ENCODE measurements around the gene RSPH1.
"Not testable (repeated sequence)": the region's sequence is repeated elsewhere in the genome, so short reads cannot be mapped to it uniquely, and the experiment has no call there.

Gene RSPH1

DNA sequence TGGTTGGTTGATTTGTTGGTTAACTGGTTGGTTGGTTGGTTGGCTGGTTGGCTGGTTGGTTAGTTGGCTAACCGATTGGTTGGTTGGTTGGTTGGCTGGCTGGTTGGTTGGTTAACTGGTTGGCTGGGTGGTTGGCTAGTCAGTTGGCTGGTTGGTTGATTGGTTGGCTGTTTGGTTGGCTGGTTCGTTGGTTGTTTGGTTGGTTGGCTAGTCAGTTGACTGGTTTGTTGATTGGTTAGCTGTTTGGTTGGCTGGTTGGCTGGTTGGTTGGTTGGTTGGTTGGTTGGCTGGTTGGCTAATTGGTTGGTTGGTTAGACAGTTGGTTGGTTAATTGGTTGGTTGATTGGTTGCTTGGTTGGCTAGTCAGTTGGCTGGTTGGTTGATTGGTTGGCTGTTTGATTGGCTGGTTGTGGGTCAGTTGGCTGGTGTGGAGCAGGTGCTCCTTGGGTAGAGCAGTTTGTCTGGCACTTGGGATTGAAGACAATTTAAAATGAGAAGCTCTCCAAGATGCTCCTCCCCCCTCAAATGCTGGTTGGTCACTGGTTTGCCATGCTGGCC lies 6.9 kb downstream of the RSPH1 start:
- no peak for DNase-seq (ENCODE audit: low read depth, low spot score)

DNA sequence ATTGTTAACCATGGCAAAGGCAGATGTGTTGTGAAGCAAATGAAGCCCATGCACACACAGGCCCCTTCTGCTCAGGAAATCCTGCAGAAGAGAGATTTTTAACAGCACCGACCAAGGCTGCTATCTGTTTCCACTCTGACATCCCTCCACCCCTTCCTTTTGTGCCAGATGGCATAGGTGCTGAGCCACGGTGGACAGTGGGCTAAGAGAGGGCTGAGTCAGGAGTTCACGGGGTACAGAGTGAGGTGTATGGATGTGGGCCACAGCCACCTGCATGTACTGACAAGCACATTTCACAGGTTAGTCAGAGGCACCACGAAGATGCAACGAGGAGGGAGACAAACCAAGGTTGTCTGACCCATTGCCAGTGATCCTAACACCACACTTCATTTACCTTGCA lies 9.5 kb downstream of the RSPH1 start:
- no peak for DNase-seq (ENCODE audit: low read depth, low spot score)

DNA sequence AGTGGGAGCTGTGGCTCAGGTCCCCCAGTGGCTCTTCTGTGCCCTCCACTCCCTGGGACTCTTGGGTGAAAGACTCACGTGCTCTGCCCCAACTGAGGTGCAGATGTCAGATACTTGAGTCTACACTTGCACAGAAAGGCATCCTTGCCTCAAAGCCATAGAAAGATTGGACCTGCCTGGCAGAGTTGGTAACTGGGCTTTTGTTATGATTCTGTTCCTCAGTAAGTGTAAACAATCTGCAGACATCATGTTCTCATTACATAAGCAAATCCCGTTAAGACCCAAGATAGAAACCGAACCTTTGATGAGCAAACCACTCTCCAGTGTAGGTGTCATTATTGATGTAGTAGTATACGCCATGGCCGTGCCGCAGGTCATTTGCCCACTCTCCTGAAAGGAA lies 10.0 kb downstream of the RSPH1 start:
- no peak for DNase-seq (ENCODE audit: low read depth, low spot score)

DNA sequence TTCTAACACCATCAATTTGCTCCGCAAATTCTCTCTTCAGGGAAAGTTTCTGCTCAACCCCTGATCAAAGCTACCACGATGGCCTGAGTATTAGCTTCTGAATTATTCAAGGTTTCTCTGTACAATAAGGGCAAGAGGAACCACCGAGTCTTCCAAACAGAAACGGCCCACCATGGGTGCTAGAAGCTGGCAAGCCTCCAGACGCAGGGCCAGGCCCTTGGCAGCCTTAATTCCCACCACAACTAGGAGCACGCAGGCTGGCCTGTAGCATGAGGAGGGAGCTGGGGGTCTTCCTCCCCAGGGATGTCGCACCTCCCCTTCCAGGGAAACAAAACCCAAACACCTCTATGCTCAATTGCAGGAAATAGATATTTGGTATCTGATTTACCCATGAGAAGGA lies 11.1 kb downstream of the RSPH1 start:
- no peak for DNase-seq (ENCODE audit: low read depth, low spot score)

DNA sequence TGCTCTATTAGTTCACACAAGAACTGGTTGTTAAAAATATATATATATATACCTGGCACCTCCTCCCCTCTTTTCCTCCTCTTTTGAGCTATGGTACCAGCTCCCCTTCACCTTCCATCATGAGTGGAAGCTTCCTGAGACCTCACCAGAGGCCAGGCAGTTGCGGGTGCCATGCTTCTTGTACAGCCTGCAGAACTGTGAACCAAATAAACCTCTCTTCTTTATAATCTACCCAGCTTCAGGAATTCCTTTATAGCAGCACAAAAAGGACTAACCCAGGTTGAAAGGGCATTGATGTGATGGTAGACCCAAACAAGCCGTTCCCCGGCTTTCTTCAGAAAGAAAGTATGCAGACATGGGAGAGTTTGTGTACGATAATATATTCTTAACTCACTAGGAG lies 14.9 kb downstream of the RSPH1 start:
- no peak for DNase-seq (ENCODE audit: low read depth, low spot score)

DNA sequence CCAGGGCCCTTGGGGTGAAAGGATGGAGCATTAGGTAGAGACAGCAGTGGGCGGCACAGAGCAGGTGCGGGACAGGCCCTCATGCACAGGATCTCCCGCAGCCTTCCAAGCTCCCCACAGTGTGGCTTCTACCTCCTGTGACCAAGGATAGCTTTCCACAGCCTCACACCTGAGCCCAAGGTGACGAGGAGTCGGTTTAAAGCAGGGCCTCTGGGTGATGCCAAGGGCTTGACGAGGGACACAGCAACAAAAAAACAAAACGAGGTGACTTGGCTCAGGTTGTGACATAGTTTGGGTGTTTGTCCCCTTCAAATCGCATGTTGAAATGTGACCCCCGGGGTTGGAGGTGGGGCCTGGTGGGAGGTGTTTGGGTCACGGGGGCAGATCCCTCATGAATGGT lies 15.3 kb downstream of the RSPH1 start:
- DNase-seq (ENCODE audit: low read depth, low spot score), result no peak

DNA sequence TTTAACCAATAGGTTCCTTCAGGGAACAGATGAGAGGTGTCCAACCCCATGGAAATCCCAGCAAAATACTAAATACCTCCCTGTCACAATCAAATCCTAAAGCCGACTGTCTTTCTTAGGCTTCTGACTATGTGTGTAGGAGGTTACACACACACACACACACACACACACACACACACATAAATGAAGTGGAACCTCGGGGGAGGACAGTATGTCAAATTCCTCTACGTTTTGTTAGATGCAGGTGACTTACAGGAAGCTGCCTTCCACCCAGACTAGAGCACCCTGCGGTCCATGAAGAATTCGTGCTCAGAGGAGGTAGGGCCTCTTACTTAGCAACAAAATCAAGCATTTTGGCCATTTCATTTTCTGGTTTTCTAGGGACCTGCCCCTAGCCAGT lies 16.4 kb downstream of the RSPH1 start:
- no peak for DNase-seq (ENCODE audit: low read depth, low spot score)

DNA sequence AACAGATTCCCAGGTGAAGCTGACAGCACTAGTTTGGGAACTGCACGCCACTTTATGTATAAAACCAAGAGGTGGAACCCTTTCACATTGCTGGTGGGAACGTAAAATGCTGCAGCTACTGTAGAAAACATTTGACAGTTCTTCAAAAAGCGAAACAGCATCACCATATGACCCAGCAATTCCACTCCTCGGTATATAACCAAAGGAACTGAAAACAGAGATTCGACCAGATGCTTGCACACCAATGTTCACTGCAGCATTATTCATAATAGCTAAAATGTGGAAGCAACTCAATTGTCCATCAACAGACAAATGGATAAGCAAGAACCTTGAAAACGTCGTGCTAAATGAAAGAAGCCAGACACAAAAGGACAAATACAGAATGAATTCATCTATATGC lies 17.5 kb downstream of the RSPH1 start:
- DNase-seq (ENCODE audit: low read depth, low spot score), result no peak

DNA sequence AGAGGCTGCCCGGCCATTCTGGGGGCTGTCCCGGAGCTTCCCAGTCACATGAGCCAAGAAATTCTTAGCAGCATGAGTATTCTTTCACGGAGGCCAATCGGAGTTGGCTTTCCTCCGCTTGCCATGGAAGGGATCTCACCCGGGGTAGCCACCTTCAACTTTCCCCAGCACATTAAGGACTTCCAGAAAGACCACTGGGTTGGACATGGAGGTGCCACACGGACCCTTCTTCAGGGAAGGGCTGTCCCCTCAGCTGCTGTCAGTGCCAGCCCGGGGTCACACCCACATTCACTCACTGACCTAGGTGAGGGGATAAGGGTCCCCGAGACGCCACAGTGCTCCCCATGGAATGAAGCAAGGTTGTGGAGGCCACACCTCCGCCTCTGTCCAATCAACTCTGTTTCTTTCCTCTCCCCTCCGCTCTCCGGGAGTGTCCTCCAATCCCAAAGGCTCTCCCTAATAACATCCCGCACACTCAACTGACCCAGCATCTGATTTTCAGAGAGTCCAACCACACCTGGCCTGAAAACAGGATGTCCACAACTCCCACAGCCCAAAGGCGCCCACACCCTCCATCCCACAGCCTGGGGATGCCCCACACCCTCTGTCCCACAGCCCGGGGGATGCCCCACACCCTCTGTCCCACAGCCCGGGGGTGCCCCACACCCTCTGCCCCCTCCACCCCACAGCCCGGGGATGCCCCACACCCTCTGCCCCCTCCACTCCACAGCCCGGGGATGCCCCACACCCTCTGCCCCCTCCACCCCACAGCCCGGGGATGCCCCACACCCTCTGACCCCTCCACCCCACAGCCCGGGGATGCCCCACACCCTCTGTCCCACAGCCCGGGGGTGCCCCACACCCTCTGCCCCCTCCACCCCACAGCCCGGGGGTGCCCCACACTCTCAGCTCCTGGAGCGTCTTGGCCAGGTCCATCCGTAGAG lies 19.4 kb downstream of the RSPH1 start:
- DNase-seq (ENCODE audit: low read depth, low spot score), result no peak

DNA sequence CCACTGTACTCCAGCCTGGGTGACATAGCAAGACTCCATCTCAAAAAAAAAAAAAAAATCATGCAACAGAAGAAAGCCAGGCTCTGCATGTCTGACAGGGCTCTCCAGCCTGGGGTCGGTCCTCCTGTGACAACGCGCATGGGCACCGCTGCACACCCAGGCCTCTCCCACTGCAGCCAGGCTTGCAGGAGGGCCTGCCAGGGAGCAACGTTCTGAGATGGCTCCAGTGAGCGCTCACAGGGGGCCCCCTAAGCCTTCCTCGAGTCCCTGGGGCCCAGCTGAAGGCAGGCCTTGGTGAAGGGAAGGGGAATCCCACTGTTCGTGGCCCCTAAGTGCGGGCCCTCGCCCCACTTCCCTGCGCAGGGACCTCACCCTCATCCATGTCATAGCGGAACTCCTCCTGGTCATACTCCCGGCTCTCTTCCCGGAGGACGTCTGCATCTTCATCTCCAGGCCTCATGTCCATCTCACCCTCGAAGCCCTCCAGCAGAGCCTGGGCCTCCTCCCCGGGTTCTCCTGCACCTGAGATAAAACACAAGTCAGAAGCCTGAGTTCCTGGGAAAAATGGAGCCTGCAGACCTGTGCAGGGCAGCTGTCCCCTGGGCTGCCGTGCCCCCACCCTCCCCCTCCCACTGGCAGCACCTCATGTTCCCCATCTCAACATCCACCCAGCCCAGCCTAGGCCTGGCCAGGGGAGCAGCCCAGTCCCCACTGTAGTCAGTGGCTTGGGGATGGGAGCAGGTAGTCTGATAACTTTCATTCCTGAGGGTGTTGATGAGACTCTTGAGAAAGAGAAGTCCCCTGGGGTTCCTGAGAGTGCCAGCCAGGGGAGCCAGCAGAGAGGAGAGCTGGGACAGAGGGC lies 20.3 kb downstream of the RSPH1 start:
- DNase-seq (ENCODE audit: low read depth, low spot score), result no peak

DNA sequence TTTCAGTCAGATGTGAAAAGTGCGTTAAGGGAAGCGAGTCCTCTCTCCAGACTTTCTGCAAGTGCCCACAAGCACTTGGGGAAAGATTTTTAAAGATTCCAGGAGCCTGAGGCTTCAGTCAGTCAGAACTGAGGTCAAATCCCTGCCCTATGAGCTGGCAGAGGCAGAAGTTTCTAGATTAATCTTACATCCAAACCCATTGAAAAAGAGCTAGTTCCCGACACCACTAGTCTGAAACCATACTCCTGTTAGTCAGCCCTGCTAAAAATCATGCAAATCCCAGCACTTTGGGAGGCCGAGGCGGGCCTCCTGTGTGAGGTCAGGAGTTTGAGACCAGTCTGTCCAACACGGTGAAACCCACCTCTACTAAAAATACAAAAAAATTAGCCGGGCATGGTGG lies 21.0 kb downstream of the RSPH1 start:
- no peak for DNase-seq (ENCODE audit: low read depth, low spot score)

DNA sequence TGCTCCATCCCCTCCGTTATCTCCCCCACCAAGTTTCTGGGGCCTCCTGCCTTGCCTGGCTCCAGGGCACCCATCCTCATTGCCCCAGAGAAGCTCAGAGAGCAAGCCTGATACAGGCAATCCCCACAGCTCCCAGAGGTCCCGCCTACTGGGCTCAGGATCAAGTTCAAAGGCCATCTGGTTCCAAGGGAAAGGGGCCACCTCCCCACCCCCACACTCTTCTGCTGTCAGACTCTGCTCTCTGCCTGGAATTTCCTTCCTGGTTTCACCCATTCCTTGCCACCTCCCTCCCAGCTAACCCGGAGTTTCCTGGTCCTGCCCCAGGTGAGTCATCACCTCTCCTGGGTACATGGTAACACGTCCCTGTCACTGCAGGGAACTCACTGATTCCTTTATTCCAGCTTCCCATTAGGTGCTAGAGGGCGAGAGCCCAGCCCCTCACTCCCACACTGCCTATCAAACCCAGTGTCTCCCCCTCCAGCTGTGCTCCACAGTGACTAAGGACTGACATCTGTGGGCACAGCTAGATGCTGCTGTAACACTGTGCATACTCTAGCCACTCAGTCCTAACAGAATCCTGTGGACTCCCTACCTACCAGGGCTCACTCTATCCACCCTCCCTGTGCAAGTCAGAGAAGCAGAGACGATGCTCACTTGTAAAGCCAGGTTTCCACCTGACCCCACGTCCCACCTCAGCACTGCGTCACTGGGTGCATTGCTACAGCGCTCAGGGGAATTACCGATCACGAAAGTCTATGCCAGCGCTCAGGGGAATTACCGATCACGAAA lies 21.8 kb downstream of the RSPH1 start:
- no peak for DNase-seq (ENCODE audit: low read depth, low spot score)

DNA sequence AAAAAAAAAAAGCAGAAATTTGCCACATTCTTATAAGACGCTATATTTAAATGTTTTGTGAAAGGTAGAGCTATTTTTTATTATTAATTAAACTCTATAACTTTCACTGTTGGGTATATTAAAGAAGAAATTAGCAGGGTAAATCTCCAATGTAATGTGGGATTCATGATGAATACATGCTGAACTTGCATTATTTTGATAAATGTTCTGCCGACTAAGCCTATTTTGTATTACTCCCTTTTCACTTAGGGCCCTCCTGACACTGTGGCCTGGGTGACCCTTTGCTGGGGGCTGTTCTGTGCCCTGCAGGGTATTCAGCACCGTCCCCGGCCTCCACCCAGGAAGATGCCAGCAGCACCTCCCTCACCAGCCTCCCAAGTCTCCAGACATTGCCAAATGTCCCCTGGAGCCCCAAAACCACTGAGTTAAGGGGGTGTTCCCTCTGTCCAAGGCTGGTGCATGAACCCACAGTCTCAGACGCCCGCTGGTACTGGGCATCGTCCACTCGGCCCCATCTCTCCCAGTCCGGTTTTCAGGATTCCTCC lies 22.5 kb downstream of the RSPH1 start:
- no peak for DNase-seq (ENCODE audit: low read depth, low spot score)

DNA sequence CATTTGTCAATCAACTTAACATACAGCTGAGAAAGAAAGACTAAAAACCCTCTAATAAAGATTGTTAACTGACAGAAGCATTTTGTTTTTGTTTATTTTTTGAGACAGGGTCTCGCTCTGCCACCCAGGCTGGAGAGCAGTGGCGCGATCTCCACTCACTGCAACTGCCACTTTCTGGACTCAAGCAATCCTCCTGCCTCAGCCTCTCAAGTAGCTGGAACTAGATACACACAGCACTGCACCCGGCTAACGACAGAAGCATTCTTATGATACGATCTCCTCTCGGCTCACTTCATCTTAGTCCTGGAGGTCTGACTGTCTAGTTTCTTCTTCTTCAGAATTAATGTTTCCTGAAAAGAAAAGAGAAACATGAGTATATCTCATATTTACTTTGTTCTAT lies 23.5 kb downstream of the RSPH1 start:
- no peak for DNase-seq (ENCODE audit: low read depth, low spot score)

DNA sequence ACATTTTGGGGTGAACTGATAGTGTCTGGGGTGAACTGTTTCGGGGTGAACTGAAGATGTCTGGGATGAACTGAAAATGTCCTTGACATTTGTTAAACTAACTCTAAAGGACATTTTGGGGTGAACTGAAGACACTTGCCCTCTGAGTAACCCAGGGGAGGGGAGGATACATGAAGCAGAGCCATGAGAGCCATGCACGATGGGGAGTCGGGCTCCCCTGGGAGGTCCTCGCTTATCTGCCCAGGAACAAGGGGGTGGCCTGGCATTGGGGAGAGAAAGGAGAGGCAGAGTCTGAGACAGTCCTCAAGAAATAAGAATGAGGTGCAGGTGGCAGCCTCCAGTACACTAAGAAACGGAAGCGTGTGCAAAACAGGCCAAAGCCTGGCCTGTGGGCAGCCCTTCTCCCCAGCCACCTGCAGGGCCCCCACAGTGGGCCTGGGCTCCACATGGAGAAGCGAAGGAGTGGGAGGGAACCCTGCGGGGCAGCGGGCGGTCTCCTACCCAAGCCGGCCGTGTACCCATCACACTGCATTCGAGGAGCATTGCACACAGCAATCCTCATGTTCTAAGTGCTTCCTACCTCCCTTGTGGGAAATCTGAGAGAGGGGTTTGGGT lies 24.2 kb downstream of the RSPH1 start:
- no peak for DNase-seq (ENCODE audit: low read depth, low spot score)

DNA sequence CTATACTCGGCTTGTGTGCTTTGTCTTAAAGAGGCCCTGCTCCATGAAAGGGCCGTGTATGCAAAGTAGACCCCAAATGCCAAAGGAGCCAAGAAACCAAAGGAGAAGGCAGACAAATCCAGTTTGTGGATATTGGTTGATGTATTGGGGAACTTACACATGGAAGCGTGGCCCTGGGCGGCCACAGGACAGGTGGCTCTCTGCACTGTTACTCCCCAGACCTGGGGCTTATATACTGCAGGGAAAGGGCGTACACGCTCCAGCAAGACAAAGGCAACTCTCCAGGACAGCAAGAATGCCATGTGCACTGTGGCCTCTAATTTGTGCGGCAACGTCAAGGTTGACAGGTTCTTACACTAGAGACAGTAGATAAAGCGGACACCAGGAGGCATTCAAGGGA lies 24.8 kb downstream of the RSPH1 start:
- DNase-seq (ENCODE audit: low read depth, low spot score), result no peak

DNA sequence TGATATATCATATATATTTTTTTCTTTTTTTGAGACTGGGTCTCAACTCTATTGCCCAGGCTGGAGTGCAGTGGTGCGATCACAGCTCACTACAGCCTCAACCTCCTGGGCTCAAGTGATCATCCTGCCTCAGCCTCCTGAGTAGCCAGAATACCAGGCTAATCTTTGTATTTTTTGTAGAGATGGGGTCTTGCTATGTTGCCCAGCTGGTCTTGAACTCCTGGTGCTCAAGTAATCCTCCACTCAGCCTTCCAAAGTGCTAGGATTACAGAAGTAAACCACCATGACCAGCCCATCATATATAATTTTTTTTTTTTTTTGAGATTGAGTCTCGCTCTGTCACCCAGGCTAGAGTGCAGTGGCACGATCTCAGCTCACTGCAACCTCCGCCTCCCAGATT lies 26.3 kb downstream of the RSPH1 start:
- not testable (repeated sequence) for DNase-seq (ENCODE audit: low read depth, low spot score)

DNA sequence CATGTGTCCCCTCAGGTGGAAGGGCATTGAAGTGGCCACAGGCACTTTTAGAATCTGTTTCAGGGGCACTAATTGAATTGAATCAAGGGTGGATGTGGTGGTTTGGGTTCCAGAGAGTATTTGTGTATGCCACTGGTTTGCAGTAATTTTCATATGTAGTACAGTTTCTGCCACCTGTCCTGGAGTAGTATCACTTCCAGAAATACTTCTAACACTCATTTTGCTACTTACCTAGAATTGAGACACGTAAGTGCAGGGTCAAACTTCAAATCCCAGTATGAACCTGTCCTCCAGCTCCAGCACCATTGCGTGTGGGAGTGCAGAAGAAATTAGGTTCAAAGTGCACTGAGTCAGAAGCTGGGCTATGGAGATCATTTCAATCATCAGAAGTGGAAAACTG lies 26.8 kb downstream of the RSPH1 start:
- DNase-seq (ENCODE audit: low read depth, low spot score), result no peak

DNA sequence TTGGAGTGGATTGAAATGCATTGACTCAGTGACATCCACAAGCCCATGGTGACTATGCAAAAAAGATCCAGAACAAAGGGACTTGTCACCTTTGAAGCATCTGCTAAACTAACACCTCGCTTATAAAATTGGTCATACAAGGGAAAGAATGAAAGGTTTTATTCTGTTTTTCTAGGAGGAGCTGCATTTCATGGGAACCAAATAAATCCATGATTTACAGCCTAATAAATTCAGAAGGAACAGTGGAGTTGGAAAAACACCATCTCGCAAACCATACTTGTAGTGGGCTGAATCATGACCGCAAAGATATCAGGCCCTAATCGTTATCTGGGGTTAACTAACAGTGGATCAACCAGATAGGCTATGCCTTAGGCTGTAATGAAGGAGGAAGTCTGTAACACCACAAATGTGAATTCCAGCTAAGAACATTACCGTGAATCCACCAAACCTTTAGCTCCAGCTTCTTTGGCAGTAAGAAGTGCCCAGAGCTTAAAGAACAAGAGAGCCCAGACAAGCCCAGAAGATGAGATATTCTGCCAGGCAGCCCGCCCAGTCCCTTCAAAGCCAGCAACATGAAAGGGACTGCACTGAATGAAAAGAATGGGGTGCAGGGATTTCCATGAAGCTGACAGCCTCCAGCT lies 27.4 kb downstream of the RSPH1 start:
- no peak for DNase-seq (ENCODE audit: low read depth, low spot score)

Measured in smooth muscle cell of the brain vasculature (primary cell).